Myometrial cell (primary cell): ENCODE measurements around the gene FOXJ3. TPM values are rescaled to one million over a fixed set of nuclear protein-coding genes. Genes with fewer than 3 reads are reported as not detected.

Experiments
- total RNA-seq: library from RNA; depleted of rRNA; stranded (reverse); fragments of >200 nt; gene quantifications from 2 replicates; pipeline ENCODE4 v1.2.3, GENCODE V29; 2015

FOXJ3 gene
- 13.0 and 18.3 TPM in 2 replicates for total RNA-seq

GRCh38 chr1:42335050-42335808 is at the start of gene FOXJ3:
TSS of gene FOXJ3 (minus strand) at chr1:42335235. CDS start at chr1:42311093, 24,142 bp downstream.

GRCh38 chr1:42380586-42381279 is 45.7 kb upstream of the FOXJ3 start, which contains the start of gene RIMKLA:
TSS of gene RIMKLA (plus strand) at chr1:42380792. CDS start at chr1:42380935, 143 bp downstream.

GRCh38 chr1:42164551-42165420 is 170.2 kb downstream of the FOXJ3 start, which contains the start of gene GUCA2A:
TSS of gene GUCA2A (minus strand) at chr1:42164745. CDS start at chr1:42164712, 33 bp downstream.

DNA sequence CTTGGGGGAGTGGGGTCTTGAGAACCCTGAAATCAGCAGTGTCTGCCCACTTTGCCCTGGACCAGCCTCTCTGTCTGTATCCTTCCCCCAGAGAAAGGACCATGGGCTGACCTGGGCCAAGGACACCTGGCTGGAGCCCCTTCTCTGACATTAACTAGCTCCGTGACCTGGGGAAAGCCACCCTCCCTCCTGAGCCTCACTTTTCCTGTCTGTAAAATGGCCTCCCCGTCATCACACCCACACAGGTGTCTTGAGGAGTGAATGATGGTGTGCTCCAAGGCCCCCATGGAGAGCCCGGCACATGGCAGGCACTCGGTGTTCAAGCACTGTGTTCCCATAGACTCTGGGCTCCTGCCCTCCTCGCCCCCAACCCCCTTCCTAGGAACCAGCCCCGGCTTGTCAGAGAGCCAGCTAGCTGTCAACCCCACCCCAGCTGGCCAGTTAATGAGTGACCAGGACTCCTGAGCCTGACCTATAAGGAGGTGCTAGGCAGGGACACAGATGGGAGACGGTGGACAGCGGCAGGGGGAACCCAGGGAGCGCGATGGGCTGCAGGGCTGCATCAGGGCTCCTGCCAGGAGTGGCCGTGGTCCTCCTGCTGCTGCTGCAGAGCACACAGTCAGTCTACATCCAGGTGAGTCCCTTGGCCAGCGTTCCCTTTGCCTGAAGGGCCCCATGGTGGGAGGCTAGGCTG is 182.0 kb downstream of the FOXJ3 start, which contains the start of gene GUCA2B:
Gene GUCA2B (plus strand): TSS at position 504 of the 694 bp plus-strand sequence. CDS start 41 bp downstream, at position 545.

Other genes with a start within 250 kb of the FOXJ3 start
- not detected in 2 replicates for gene GUCA2B, start 181.8 kb downstream of the FOXJ3 start, total RNA-seq
- gene GUCA2A, start 170.5 kb downstream of the FOXJ3 start, total RNA-seq: not detected in 2 replicates
- gene RIMKLA, start 45.6 kb upstream of the FOXJ3 start, total RNA-seq: not detected in 2 replicates
- under 0.01 and 2.1 TPM in 2 replicates for gene ZMYND12, start 120.8 kb upstream of the FOXJ3 start, total RNA-seq
- gene PPCS, start 121.3 kb upstream of the FOXJ3 start, total RNA-seq: 69.1 and 80.7 TPM in 2 replicates
- gene CCDC30, start 128.1 kb upstream of the FOXJ3 start, total RNA-seq: 0.29 and 0.71 TPM in 2 replicates